HG03575 (cell line): Measurements from ENCODE around the gene PIK3AP1.
"Not testable (repeated sequence)": the region's sequence is repeated elsewhere in the genome, so short reads cannot be mapped to it uniquely, and the experiment has no call there.

Experiments
- ATAC-seq: cut with Tn5 transposase; IDR thresholded peaks from one replicate; pipeline ENCODE4 v1.9.1; 2021; ENCODE audit not compliant: unreplicated experiment, insufficient number of reproducible peaks, low FRiP score; ENCODE audit errors: extremely low read depth

The PIK3AP1 gene

GRCh38 chr10:96701265-96701664 is 19.0 kb downstream of the PIK3AP1 start:
- no peak for ATAC-seq

- ATAC-seq, result peak; percentile 37
These were observed 19.8 kb downstream of the PIK3AP1 start for GRCh38 chr10:96700374-96701099.

GRCh38 chr10:96699613-96700012 is 20.7 kb downstream of the PIK3AP1 start:
- no peak for ATAC-seq

- not testable (repeated sequence) for ATAC-seq
These were observed 22.0 kb downstream of the PIK3AP1 start for GRCh38 chr10:96698305-96698704.

GRCh38 chr10:96697438-96697837 is 22.9 kb downstream of the PIK3AP1 start:
- no peak for ATAC-seq

- no peak for ATAC-seq
These were observed 23.4 kb downstream of the PIK3AP1 start for GRCh38 chr10:96696845-96697425.

- ATAC-seq, result no peak
These were observed 24.2 kb downstream of the PIK3AP1 start for GRCh38 chr10:96695975-96696634.

- no peak for ATAC-seq
These were observed 24.9 kb downstream of the PIK3AP1 start for GRCh38 chr10:96695366-96695765.

GRCh38 chr10:96693431-96693830 is 26.9 kb downstream of the PIK3AP1 start:
- ATAC-seq, result no peak

- no peak for ATAC-seq
These were observed 27.9 kb downstream of the PIK3AP1 start for GRCh38 chr10:96692427-96692826.

- ATAC-seq, result no peak
These were observed 28.6 kb downstream of the PIK3AP1 start for GRCh38 chr10:96691761-96692160.

- no peak for ATAC-seq
These were observed 29.3 kb downstream of the PIK3AP1 start for GRCh38 chr10:96690755-96691730.

GRCh38 chr10:96688789-96689188 is 31.5 kb downstream of the PIK3AP1 start:
- ATAC-seq, result no peak

- ATAC-seq, result no peak
These were observed 32.8 kb downstream of the PIK3AP1 start for GRCh38 chr10:96687317-96688012.

- no peak for ATAC-seq
These were observed 33.8 kb downstream of the PIK3AP1 start for GRCh38 chr10:96686514-96686913.

- no peak for ATAC-seq
These were observed 35.0 kb downstream of the PIK3AP1 start for GRCh38 chr10:96685306-96685705.

- no peak for ATAC-seq
These were observed 35.5 kb downstream of the PIK3AP1 start for GRCh38 chr10:96684826-96685225.

GRCh38 chr10:96683710-96684109 is 36.6 kb downstream of the PIK3AP1 start:
- no peak for ATAC-seq

- no peak for ATAC-seq
These were observed 37.2 kb downstream of the PIK3AP1 start for GRCh38 chr10:96683065-96683464.
